ENCODE data around the gene TYW1B. TPM values are rescaled to one million over a fixed set of nuclear protein-coding genes. Genes with fewer than 3 reads are reported as not detected.
"Not testable (repeated sequence)": the region's sequence is repeated elsewhere in the genome, so short reads cannot be mapped to it uniquely, and the experiment has no call there.

Gene TYW1B
- total RNA-seq, 4 donors from 2014 or later: 0.99 to 4.3 (median 1.5) TPM

GRCh38 chr7:72717252-72717774 lies 110.7 kb downstream of the TYW1B start:
- H3K36me3 ChIP-seq; DNase-seq (ENCODE audit: extremely low spot score); H3K27ac ChIP-seq (replicated peaks in 1 of 4); H3K4me1 ChIP-seq; intact Hi-C loops (cut with DNase I); H3K27me3 ChIP-seq; H3K9me3 ChIP-seq; H3K4me3 ChIP-seq: not testable (repeated sequence)
- WGBS: 81% methylated on average over 6 of the region's 6 CpGs

DNA sequence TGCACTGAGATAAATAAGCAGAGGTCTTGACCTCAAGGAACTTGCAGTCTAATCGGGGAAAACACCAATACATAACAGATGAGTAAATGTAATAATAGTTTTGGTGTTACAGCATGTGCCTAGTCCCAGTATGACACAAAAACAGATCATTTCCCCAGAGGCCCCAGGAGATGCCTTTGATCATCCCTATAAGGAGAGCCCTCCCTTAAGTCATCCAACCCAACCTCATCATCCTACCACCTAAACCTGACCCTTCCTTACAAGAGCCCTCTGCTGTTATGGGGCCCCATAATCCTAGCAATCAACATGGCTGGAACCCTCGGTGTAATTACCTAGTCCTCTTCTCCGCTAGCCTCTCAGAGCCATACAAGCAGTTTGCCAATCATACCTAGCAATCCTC lies 116.1 kb downstream of the TYW1B start:
- H3K9me3 ChIP-seq; H3K4me1 ChIP-seq; H3K4me3 ChIP-seq; intact Hi-C loops (cut with DNase I); H3K27me3 ChIP-seq; DNase-seq (ENCODE audit: extremely low spot score); H3K27ac ChIP-seq (replicated peaks in 1 of 4): not testable (repeated sequence)
- peaks cover 0 to 15% (median 2%) of the 10 kb centered on the region in 4 donors for H3K36me3 ChIP-seq
- WGBS: 96% methylated on average over 3 of the region's 3 CpGs

- WGBS: 91% methylated on average over 4 of the region's 4 CpGs
- H3K4me3 ChIP-seq: no peak overlapping the region
- TF ChIP-seq EP300 (IDR thresholded peaks at IDR 0.05): no peak
- TF ChIP-seq POLR2AphosphoS5 (IDR thresholded peaks at IDR 0.05): no peak
- no peak for TF ChIP-seq POLR2A (IDR thresholded peaks at IDR 0.05; ENCODE audit: low read depth)
- no peak for TF ChIP-seq CTCF (IDR thresholded peaks at IDR 0.05)
- H3K36me3 ChIP-seq: peaks cover 0 to 14% (median 2%) of the 10 kb centered on the region in 4 donors
- no peaks in the 10 kb centered on the region for H3K9me3 ChIP-seq
- no peaks in the 10 kb centered on the region for H3K4me1 ChIP-seq
- no peak overlapping the region for H3K27ac ChIP-seq (replicated peaks in 1 of 4)
- intact Hi-C loops (cut with DNase I): no loop called here
- H3K27me3 ChIP-seq: no peaks in the 10 kb centered on the region
- no peak for DNase-seq (ENCODE audit: extremely low spot score)
These were observed 117.0 kb downstream of the TYW1B start for GRCh38 chr7:72710983-72711382.

DNA sequence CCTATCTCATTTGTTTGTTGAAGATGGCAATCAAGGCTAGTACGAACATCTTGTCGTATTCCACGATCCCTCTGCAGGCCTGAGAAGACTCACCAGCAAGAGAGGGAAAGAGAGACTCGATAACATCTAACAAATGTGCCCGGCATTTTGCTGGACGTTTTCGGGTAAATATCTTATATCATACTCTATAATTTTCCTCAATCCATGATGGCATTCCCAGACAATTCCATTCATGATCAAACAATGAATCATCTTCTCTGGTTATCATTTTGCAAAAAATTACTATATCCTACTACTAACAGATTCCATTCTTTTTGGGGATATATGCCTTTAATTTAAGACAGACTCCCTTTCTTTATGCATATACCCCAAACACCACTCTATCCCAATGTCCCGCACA lies 118.1 kb downstream of the TYW1B start:
- H3K4me3 ChIP-seq: no peak overlapping the region
- no peaks in the 10 kb centered on the region for H3K9me3 ChIP-seq
- H3K4me1 ChIP-seq: no peaks in the 10 kb centered on the region
- H3K27ac ChIP-seq (replicated peaks in 1 of 4): no peak overlapping the region
- peaks cover 0 to 14% (median 2%) of the 10 kb centered on the region in 4 donors for H3K36me3 ChIP-seq
- 92% methylated on average over 8 of the region's 8 CpGs for WGBS
- intact Hi-C loops (cut with DNase I): no loop called here
- no peaks in the 10 kb centered on the region for H3K27me3 ChIP-seq
- TF ChIP-seq POLR2A (IDR thresholded peaks at IDR 0.05; ENCODE audit: low read depth): no peak
- DNase-seq (ENCODE audit: extremely low spot score): no peak

GRCh38 chr7:72708371-72709050 lies 119.5 kb downstream of the TYW1B start:
- 67% methylated on average over 3 of the region's 3 CpGs for WGBS
- H3K27me3 ChIP-seq; H3K4me3 ChIP-seq; DNase-seq (ENCODE audit: extremely low spot score); intact Hi-C loops (cut with DNase I); H3K9me3 ChIP-seq; H3K4me1 ChIP-seq; H3K27ac ChIP-seq (replicated peaks in 1 of 4): not testable (repeated sequence)
- H3K36me3 ChIP-seq: peaks cover 0 to 14% (median 2%) of the 10 kb centered on the region in 4 donors

DNA sequence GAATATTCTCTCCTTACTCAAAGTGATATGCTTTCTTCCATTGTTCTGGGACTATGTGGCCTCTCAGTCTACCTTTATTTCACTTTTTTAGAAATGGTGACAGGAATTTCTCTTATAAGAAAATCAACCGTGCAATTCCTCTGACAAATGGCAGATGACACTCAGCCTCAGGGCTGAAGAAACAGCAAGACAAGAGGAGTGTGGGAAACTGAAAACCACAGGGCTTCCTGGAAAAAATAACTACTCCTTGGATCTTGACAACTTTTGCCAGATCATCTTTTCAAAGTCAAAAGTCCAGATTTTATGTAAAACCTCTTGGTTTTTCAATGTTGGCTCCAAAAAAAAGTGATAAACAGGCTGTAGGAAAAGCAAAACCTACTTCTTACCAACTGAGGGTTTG lies 121.5 kb downstream of the TYW1B start:
- H3K36me3 ChIP-seq: peaks cover 0 to 4% (median 2%) of the 10 kb centered on the region in 4 donors
- no peak overlapping the region for H3K4me3 ChIP-seq
- no peaks in the 10 kb centered on the region for H3K4me1 ChIP-seq
- WGBS: 85% methylated on average over 1 of the region's 1 CpG
- no peaks in the 10 kb centered on the region for H3K9me3 ChIP-seq
- TF ChIP-seq EP300 (IDR thresholded peaks at IDR 0.05) (no peak), CTCF (IDR thresholded peaks at IDR 0.05) (no peak), POLR2AphosphoS5 (IDR thresholded peaks at IDR 0.05) (no peak), POLR2A (IDR thresholded peaks at IDR 0.05; ENCODE audit: low read depth) (no peak)
- intact Hi-C loops (cut with DNase I): no loop called here
- no peak for DNase-seq (ENCODE audit: extremely low spot score)
- H3K27ac ChIP-seq (replicated peaks in 1 of 4): no peak overlapping the region
- H3K27me3 ChIP-seq: no peaks in the 10 kb centered on the region

DNA sequence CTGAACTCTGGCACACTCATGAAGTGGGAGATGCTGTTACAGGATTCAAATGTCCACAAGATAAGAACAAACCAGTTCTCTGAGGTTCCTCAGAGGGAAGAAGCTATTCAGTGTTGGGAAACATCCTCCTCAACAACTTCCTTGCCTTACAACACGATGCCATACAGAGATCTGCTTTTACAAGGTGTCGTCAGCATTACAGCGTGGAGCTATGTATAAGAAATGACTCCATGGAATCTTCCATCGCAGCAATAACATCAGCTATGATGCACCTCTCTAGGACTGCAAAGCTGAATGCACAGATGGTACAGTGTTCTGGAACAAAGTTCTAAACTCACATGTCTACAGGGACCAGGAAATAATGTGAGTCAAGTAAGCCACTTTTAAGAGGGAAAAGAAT lies 122.3 kb downstream of the TYW1B start:
- DNase-seq (ENCODE audit: extremely low spot score); H3K4me1 ChIP-seq; H3K9me3 ChIP-seq; H3K4me3 ChIP-seq; H3K27ac ChIP-seq (replicated peaks in 1 of 4); H3K36me3 ChIP-seq; intact Hi-C loops (cut with DNase I); H3K27me3 ChIP-seq: not testable (repeated sequence)
- WGBS: 86% methylated on average over 1 of the region's 4 CpGs
